Activated naive CD4-positive, alpha-beta T cell treated with Interleukin-2 at 50 U/mL for 16 hours (primary cell): Measurements from ENCODE around the gene JAM3.
"Not testable (repeated sequence)": the region's sequence is repeated elsewhere in the genome, so short reads cannot be mapped to it uniquely, and the experiment has no call there.

ENCODE experiments used
- DNase-seq: peaks from one replicate; pipeline ENCODE4 v3.0.0-alpha.2; 2020

The JAM3 gene

DNA sequence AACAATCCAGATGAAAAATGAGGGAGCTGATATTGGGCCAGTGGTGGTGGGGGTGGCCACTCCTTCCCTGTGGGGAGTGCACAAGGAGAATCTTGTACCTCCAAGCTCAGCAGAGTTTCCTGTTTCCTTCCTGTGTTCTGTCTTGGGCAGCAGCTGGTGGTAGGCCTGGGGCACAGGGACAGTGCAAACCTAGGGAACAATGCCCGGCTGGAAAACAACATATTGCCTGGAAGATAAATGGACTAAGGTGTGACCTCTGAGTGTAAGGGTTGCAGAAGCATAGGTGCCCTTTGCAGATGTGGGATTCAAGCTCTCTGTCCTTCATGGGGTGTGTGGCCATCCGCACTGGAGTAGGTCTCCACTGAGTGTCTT, 5.8 kb upstream of the JAM3 start:
- no peak for DNase-seq

DNA sequence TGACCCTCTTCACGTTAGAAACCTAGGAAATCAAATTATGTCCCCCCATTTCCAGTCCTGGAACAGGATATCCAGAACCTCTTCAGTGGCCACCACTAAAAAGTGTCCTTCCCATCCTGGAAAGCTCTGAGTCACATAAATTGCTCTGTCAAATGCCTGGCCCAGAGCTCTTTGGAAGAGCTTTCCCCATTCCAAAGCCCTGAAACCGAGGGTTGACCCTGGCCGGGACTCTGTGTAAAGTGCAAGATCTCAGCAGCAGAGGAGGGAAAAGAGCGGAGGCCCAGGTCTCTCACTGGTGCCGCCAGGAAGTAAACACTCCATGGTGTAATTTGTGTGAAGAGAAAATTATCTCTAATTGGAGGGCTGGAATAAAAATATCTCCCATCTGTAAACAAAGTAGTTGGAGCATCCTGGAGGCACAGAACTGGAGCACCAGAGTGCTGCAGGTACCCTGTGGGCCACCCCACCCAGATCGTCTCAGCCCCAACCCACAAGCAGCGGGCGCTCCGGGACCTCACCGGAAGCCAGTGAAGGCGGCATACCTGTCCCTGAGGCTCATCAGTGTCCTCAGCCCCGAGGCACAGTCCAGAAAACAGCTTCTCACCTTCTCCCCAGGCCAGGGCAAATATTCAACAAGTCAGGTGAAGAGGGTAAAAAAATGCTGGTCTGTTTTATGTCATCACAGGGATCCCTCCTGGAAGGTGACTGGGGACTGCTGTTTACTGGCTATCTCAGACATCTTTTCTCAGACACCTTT, 4.7 kb upstream of the JAM3 start:
- no peak for DNase-seq

DNA sequence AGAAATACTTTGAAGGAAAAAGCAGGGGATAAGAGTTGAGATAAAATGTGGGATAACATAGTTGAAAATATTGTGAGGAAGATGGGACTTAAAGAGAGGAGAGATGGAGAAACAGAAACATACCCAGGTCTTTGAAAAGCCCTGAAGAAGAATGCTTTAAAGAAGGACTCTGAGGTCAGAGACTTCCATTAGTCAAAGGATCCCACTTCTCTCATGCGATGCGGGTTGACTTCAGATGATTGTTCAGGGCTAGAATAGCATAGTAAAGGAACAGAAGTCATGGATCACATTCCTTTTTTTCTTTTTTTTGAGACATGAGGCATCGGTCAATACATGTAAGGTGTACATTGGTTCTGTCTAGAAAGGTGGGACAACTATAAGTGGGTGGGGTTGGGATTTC, 3.5 kb upstream of the JAM3 start:
- DNase-seq = no peak

DNA sequence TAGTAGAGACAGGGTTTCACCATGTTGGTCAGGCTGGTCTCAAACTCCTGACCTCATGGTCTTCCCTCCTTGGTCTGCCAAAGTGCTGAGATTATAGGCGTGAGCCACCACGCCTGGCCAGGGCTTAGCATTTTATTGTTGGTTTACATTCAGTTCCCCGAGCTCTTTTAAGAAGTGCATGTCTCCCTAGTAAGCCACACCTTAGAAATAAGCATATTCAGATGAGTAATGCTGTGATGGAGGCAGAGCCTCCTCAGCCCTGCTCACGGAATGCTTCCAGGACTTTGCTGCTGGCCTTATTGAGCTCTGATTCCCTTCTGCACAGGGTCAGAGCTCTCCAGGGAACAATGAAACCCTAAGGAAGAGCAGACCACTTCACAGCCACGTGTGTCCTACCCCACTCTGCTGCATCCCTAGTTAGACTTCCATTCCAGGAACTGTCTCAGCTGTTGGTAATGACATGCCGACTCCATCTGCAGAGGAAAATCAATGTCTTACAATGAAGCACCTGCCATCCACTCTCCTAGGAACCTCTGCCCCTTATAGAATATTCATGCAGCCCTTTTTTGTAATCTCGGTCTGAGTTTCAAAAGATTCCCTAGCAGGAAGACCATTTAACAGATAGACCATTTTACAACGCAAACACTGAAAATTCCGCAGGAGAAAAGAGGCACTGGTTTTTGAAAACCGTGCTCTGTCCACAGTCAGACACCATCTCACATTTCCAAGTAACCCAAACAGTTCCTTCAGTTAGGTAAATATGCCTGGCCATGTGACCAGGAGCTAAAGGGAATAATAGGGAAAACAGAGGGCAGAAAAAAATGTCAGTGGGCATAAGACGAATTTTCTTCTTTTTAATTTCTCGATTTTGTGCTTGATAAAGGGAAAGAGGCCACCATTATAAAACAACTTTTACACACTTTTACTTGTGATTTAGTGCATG, 1.7 kb upstream of the JAM3 start:
- DNase-seq = no peak

DNA sequence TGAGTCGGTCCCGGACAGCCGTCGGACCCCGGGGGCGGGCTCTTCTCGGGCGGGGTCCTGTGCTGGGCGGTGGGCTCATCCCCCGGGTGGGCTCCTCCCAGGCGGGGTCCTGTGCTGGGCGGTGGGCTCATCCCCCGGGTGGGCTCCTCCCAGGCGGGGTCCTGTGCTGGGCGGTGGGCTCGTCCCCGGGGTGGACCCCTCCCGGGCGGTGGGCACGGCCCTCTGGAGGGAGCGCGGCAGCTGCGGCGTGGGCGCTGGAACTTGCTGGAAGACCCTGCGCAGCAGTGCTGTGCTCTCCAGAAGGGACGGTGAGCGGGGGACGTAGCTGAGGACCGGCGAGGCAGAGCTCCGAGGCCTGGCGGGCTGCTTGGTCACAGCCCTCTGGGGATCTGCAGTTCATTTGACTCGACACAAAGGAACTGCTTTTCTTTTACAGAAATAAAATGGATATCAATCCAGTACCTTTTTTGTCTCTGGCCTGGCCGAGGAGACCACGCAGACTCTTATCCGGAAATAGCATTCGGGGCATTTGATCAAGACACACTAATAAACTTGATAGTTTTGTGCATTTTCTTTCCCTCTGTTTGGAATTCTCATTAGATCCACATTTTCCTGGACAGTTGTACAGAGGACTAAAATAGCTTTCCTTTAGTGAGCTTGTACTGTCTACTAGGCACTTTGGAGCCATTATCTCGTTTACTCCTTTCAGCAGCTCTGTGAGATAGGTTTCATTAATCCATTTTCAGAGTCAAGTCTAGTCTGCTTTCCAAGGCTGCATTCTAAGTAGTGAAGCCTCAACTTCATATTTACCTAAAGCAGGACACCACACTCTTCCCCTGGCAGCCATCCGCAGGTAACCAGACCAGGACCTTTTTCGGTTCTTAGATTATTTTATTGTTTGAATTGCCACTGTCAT, 812 bp downstream of the JAM3 start:
- DNase-seq = no peak

DNA sequence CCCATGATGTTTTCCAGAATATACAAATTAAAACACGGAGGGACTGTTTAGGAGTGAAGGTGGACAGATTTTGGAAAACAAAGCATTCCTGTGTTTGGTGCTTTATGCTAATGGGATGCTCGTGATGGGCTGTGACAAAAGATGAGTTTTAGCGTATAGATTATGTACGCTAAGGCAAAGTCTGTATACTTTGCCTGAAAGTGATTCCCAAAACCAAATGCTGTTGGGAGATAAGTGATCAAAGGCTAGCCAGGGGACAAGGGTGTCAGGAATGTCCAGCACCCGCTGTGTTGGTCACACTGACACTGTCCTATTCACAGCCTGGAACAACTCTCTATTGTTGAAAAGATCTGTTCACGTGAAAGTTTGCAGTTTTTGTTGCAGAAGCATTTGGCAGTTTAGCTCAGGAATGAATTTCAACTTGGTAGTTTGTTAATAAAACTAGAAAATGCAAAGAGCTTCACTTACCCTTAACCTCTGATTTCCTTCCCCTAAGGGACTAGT, 1.5 kb downstream of the JAM3 start:
- no peak for DNase-seq

DNA sequence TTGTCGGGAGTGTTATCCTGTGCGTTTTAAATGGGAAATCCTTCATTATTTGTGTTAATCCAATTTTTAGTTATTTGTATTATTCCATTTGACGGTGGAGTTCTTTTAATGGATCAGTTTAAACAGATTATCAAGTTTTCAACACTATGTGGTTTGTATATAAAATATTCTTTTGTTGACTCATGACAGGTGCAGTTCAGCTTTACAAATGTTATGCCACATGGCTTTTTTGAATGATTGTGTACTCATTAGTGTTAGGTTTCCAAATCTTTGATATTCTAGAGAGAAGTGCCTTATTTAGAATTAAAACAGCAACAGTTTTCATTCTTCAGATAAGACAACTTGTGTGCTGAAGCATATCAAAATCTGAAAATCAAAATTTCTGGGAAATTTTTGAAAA, 2.4 kb downstream of the JAM3 start:
- DNase-seq = no peak

DNA sequence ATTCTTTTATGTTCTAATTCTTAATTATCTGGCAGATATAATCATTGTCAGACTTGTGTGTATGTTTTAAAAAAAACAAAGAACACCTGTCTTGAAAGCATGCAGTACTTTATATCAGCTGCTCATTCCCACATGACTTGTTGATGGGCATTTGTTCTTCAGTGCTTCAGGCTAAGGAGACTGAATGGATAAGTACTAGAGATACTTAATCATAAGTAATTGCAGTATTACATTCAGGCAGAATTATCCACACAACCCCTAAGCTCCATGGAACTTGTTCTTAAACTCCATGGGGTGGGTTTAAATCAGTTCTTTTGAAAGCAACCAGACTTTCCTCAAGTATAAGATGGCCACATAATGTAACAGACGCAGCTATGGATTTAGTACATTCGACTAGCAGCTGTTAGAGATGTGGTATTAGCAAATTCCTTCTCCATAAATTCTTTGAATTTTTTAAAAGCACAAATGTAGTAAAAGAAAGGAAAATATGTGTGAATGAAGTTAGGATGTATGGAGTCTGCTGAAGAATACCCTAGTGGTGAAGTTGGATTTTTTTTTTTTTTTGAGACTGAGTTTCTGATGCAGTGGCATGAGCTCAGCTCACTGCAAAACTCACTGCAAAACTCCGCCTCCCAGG, 3.0 kb downstream of the JAM3 start:
- no peak for DNase-seq

DNA sequence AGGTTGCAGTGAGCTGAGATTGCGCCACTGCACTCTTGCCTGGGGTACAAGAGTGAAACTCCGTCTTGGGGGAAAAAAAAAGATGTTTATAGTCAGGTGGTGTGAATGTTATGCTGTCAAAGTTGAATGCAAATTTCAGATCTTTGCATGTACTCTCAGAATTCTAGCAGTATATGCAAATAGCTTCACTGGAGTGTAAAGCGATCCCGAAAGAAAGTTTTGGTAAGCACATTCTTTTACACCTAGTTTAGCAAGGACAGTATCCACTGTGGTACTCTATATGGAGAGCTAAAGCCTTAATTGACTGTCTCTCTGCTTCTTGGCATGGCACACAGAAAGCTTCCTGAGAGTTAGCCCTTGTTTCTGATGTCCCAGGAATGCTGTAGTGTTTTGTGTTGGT, 4.0 kb downstream of the JAM3 start:
- no peak for DNase-seq

DNA sequence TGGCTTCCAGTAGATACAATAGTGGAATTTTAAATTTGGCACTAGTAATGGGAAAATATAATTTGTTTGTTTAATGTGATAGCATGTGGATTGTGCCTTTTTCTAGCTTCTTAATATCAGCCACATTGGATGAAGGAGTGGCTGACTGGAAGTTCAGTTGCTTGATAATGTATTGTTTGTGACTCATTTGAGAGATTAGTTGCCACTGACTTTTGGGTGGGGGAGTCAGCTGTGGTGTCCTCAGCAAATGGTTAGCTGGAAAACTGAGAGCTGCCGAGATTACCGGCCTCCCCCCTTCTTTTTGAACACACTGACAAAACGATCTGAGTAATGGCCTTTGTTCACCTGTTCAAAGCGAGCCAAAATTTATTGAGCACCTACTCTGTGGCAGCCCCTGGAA, 5.5 kb downstream of the JAM3 start:
- no peak for DNase-seq

DNA sequence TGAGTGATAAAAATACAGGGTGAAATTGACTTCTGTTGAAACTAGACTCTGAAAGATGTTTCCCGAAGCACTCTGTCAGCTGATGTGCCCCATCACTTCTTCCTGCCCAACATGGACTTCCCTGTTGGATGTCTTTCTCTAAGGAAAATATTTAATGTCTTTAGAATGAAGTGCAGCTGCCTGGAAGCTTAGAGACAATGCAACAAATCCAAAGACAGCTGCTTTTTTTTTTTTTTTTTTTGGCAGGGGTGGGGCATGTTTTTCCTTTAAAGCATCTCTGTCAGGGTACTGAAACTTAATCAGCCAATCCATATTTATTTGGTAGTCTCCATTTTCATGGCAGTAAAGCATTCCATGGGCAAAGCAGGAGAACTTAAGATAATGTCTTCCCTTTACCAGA, 5.9 kb downstream of the JAM3 start:
- no peak for DNase-seq

DNA sequence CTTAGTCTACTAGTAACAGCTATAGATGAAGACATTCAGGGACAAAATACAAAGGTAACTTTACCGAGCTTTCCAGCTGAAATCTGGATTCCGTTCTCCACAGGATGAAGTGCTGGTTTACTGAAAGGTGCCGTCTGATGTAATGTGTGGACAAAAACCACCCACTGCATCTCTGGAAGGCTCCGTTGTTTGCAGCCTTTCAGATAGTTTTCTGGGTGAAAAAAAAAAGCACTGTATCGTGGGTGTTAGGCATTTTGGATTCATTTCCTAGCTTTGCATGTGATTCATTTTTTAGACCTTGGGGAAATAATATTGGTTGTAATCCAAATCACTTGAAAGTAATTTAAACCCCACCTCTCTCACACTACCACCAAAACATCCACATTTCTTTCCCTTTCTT, 10.4 kb downstream of the JAM3 start:
- no peak for DNase-seq

DNA sequence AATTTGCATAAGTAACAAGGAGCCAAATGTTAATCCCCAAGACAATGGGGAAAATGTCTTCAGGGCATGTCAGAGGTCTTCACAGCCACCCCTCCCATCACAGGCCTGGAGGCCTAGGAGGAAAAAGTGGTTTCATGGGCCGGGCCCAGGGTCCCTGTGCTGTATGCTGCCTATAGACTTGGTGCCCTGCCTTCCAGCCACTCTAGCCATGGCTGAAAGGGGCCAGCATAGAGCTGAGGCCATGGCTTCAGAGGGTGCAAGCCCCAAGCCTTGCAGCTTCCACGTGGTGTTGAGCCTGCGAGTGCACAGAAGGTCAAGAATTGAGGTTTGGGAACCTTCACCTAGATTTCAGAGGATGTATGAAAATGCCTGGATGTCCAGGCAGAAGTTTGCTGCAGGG, 12.4 kb downstream of the JAM3 start:
- not testable (repeated sequence) for DNase-seq

DNA sequence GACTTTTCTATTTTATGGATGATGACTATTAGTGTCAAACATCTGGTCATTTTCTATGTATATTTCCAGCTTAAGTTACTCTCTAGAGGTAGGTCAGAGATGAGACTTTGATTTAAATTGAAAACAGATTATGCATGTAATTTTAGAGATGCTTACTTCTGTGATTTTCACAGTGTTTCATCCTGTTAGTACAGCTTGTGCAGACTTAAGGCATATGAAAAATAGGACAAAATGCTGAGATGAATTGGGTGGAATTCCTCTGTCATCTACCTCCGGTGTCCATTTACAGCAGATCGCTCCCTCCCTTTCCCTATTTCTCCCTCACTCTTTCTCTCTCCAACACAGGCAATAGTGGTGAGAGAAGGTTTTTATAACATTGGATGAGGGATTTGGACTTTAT, 14.1 kb downstream of the JAM3 start:
- no peak for DNase-seq

DNA sequence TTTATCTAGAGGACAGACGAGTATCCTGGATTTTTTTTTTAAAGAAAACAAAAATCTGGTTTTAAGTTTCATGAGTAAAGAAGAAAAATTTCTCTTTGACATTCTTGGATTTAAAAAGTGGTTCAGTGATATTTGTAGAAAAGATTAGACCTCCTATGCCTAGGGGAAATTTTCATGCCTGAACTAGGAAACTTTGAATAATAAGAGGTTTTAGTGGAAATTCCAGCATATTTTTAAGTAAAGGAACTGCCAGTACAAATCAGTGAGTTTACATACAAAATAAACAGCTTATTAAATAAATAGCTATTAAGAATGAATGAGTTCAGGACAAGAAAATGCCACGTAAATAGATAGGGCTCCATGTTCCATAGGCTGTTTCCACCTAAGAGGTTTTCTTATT, 17.5 kb downstream of the JAM3 start:
- DNase-seq = no peak

DNA sequence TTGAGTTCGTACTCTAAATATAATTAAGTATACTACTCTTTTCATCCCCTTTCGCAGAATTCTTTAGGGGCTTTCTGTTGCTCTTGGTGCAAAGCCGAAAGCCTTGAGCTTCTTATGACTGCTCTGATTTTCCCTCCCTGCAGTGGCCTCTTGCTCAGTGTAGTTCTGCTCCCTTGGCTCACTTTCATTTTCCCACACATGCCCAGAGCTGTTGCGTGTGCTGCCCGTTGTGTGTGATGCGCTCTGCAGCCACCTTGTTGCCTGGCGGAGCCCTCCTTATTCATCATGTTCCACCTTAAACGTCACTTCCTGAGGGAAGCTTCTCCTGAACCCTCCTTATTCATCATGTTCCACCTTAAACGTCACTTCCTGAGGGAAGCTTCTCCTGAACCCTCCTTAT, 23.1 kb downstream of the JAM3 start:
- DNase-seq = not testable (repeated sequence)

DNA sequence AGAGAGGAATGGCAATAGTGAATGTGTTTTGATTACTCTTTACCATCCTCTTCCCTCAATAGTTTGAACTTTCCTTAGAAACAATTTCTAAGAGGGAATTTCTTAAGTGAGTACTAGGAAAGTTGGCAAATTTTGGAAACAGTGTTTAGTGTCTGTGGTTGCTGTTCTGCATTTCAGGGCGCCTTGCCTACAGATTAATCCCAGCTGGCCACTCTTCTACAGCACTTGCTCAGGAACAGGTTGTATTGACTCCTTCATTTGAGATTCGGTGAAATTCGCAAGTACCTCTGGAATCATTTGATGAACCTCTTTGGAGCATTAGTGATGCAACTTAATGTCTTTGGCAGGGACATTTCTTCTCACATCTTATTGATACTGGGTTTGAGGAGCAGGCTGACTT, 28.3 kb downstream of the JAM3 start:
- DNase-seq = no peak

DNA sequence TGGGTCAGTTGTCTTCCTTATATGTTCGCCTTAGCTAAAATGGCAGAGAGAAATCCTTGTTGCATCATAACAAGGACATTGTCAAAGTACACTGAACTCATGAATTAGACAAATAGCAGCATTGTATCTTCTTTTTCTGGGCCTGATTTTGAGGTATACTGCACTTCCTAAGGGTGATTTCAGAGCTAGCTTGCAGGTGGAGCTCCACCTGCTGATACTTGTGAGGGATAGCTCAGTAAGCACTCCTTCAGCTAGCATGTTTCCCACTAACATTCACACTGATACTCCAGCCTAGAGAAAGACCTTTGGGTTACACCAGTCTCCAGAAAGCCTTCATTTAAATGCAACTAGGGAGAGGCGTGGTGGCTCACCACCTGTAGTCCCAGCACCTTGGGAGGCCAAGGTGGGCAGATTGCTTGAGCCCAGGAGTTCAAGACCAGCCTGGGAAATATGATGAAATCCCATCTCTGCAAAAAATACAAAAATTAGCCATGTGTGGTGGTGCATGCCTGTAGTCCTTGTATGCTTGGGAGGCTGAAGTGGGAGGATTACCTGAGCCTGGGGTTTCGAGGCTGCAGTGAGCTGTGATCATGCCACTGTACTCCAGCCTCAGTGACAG, 29.8 kb downstream of the JAM3 start:
- DNase-seq = no peak

DNA sequence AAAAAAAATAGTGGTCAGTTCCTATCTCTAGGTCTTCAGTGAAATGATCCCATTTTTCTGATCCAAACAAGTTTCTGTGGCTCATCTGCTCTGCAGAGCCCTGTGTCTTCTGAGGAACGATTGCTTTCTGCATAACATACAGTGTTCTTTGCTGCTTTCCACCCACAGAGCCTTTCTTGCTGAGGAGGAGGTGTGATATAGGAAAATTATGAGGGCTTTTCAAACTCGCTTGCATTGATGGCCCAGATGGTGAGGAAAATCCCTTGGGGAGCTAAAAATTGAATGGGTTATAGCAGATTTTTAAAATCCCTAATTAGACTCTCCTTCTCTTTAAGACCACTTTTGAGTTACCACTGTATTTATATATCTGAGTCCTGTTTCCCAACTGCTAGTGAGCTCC, 31.3 kb downstream of the JAM3 start:
- no peak for DNase-seq

DNA sequence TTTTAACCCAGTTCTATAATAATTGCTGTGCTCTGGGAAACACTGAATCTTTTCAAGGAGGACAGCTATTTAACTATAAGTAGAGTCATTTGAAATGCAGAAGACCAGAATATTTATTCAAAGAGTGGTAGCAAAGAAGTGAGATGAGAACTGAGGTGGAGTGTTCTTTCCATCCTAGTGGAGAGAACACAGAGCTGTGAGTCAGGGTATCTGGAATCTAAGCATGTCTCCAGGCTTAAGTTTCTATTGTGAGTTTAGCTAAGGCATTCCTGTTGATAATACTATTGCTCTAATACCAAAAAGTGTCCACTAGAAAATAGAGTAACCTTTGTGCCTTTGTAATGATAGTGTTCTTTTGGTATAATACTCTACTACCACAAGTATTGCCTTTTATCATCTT, 32.4 kb downstream of the JAM3 start:
- DNase-seq = no peak

DNA sequence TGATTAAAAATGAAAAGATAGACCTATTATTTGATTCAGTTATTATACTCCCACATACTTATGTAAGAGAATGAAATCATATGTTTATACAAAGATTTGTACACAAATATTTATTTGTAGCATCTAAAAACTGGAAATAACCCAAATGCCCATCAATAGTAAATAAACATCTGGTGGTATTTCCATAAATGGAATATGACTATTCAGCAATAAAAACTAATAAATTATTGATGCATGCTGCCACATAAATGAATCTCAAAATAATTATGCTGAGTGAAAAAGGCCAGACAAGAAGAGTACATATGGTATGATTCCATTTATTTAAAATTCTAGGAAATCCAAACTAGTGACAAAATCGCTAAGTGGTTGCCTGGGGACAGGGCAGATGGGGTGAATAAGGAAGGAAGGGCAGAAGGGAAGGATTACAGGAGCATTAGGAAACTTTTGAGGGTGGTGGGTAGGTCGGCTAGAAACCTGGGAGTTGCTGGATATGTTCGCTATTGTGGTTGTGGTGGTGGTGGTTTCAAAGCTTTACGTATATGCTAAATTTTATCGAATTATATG, 41.5 kb downstream of the JAM3 start:
- no peak for DNase-seq

DNA sequence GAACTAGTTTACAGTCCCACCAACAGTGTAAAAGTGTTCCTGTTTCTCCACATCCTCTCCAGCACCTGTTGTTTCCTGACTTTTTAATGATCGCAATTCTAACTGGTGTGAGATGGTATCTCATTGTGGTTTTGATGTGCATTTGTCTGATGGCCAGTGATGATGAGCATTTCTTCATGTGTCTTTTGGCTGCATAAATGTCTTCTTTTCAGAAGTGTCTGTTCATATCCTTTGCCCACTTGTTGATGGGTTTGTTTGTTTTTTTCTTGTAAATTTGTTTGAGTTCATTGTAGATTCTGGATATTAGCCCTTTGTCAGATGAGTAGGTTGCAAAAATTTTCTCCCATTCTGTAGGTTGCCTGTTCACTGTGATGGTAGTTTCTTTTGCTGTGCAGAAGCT, 44.9 kb downstream of the JAM3 start:
- DNase-seq = not testable (repeated sequence)
